ENCODE measurements around the gene ATP2B2.

The ATP2B2 gene

DNA sequence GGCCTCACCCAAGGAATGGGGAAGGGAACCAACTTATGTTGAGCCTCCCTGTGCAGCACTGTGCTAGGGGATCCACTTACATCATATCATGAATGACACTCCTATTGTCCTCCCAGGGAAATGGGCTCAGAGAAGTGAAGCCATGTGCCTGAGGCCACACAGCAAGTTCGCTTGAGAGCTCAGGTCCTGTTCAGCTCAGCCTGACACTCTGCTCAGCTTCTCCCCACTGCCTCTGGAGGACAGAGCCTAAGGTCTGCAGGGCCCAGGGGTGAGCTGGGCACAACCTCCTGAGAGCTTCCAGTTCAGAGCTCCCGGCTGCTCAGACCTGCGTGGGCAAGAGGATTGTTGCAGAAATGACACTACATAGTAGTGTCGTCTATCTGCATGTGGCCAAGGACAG lies 108.5 kb downstream of the ATP2B2 start:
- Histone ChIP-seq H3K4me2 (ENCODE audit: low read depth, low read length, poor library complexity, severe bottlenecking) (no peak overlapping the region), H2AFZ (ENCODE audit: low read length) (no peak overlapping the region)

DNA sequence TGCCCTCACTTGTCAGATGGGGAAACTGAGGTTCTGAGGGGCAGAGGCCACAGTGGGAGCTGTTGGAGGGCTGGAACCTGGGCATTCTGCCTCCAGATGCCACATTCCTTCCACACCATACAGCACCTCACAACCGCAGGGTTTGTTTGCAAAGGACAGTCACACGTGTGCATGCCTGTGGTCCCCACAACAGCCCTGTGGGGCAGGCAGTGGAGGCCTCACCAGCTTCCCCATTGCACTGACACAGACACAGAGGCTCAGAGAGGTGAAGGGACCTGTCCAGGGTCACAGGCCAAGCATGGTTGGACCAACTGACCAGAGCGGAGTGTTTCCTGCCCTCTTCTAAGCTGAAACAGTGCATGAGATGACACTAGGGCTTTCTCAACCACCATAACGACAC lies 109.3 kb downstream of the ATP2B2 start:
- Histone ChIP-seq H3K36me3 (ENCODE audit: insufficient read depth, low read length) (no peaks in the 10 kb centered on the region), H3F3A (ENCODE audit: low read depth) (no peaks in the 10 kb centered on the region), H3K9me2 (replicated peaks; ENCODE audit: low read depth, low read length) (no peaks in the 10 kb centered on the region), H3K9ac (ENCODE audit: low read depth, low read length, poor library complexity, severe bottlenecking) (no peak overlapping the region), H3K4me2 (ENCODE audit: low read depth, low read length, poor library complexity, severe bottlenecking) (no peak overlapping the region), H3K9me3 (ENCODE audit: insufficient read depth, low read depth, low read length) (no peaks in the 10 kb centered on the region), H2AFZ (ENCODE audit: low read length) (no peak overlapping the region), H3K4me3 (ENCODE audit: low read length, poor library complexity, severe bottlenecking) (no peak overlapping the region), H3K79me2 (ENCODE audit: insufficient read depth, low read length) (no peaks in the 10 kb centered on the region), H4K20me1 (ENCODE audit: insufficient read depth, low read length, poor library complexity, severe bottlenecking) (no peaks in the 10 kb centered on the region), H3K4me1 (ENCODE audit: insufficient read depth, low read length, poor library complexity, severe bottlenecking) (peaks cover 3% of the 10 kb centered on the region), H3K27me3 (ENCODE audit: insufficient read depth, low read length, poor library complexity, severe bottlenecking) (no peaks in the 10 kb centered on the region)
- TF ChIP-seq, protein P1, sequence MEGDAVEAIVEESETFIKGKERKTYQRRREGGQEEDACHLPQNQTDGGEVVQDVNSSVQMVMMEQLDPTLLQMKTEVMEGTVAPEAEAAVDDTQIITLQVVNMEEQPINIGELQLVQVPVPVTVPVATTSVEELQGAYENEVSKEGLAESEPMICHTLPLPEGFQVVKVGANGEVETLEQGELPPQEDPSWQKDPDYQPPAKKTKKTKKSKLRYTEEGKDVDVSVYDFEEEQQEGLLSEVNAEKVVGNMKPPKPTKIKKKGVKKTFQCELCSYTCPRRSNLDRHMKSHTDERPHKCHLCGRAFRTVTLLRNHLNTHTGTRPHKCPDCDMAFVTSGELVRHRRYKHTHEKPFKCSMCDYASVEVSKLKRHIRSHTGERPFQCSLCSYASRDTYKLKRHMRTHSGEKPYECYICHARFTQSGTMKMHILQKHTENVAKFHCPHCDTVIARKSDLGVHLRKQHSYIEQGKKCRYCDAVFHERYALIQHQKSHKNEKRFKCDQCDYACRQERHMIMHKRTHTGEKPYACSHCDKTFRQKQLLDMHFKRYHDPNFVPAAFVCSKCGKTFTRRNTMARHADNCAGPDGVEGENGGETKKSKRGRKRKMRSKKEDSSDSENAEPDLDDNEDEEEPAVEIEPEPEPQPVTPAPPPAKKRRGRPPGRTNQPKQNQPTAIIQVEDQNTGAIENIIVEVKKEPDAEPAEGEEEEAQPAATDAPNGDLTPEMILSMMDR (conservative IDR thresholded peaks at IDR 0.05; ENCODE audit: low read length): no peak
- no peak for TF ChIP-seq EZH2phosphoT487 (IDR thresholded peaks at IDR 0.05; ENCODE audit: borderline replicate concordance)

More for the DNA sequence above, 108.5 kb downstream of the ATP2B2 start:
- Histone ChIP-seq H3F3A (ENCODE audit: low read depth) (no peaks in the 10 kb centered on the region), H3K79me2 (ENCODE audit: insufficient read depth, low read length) (no peaks in the 10 kb centered on the region), H3K27me3 (ENCODE audit: insufficient read depth, low read length, poor library complexity, severe bottlenecking) (no peaks in the 10 kb centered on the region), H3K9me3 (ENCODE audit: insufficient read depth, low read depth, low read length) (no peaks in the 10 kb centered on the region), H3K9ac (ENCODE audit: low read depth, low read length, poor library complexity, severe bottlenecking) (no peak overlapping the region), H3K4me1 (ENCODE audit: insufficient read depth, low read length, poor library complexity, severe bottlenecking) (peaks cover 3% of the 10 kb centered on the region), H3K9me2 (replicated peaks; ENCODE audit: low read depth, low read length) (no peaks in the 10 kb centered on the region), H3K4me3 (ENCODE audit: low read length, poor library complexity, severe bottlenecking) (no peak overlapping the region), H4K20me1 (ENCODE audit: insufficient read depth, low read length, poor library complexity, severe bottlenecking) (no peaks in the 10 kb centered on the region), H3K36me3 (ENCODE audit: insufficient read depth, low read length) (no peaks in the 10 kb centered on the region)
- TF ChIP-seq, protein P1 (conservative IDR thresholded peaks at IDR 0.05; ENCODE audit: low read length): no peak
- TF ChIP-seq EZH2phosphoT487 (IDR thresholded peaks at IDR 0.05; ENCODE audit: borderline replicate concordance): no peak

DNA sequence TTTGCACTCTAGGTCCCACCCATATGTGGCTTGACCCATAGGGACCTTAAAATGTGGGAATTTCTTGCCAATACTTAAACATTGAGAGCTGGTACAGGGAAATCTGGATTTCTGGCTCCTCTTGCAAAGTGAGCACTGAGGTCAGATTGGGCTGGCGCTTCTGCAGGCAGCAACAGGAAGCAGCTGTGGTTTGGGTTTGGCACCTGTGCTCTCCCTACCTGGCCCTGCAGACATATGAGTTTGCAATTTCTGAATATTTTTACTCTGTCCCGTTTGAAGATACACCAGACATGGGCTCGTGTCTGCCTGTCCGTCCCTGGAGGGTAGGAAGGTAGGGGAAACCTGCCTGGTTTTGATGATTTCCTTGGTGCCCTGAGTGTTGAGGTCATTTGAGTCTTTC lies 109.7 kb downstream of the ATP2B2 start:
- Histone ChIP-seq H3K27me3 (ENCODE audit: insufficient read depth, low read length, poor library complexity, severe bottlenecking) (no peaks in the 10 kb centered on the region), H3K9me2 (replicated peaks; ENCODE audit: low read depth, low read length) (no peaks in the 10 kb centered on the region), H3F3A (ENCODE audit: low read depth) (no peaks in the 10 kb centered on the region), H2AFZ (ENCODE audit: low read length) (no peak overlapping the region), H3K4me1 (ENCODE audit: insufficient read depth, low read length, poor library complexity, severe bottlenecking) (peaks cover 3% of the 10 kb centered on the region), H3K9me3 (ENCODE audit: insufficient read depth, low read depth, low read length) (no peaks in the 10 kb centered on the region), H3K36me3 (ENCODE audit: insufficient read depth, low read length) (no peaks in the 10 kb centered on the region), H4K20me1 (ENCODE audit: insufficient read depth, low read length, poor library complexity, severe bottlenecking) (no peaks in the 10 kb centered on the region), H3K4me2 (ENCODE audit: low read depth, low read length, poor library complexity, severe bottlenecking) (no peak overlapping the region), H3K79me2 (ENCODE audit: insufficient read depth, low read length) (no peaks in the 10 kb centered on the region), H3K4me3 (ENCODE audit: low read length, poor library complexity, severe bottlenecking) (no peak overlapping the region), H3K9ac (ENCODE audit: low read depth, low read length, poor library complexity, severe bottlenecking) (no peak overlapping the region)
- no peak for TF ChIP-seq EZH2phosphoT487 (IDR thresholded peaks at IDR 0.05; ENCODE audit: borderline replicate concordance)

DNA sequence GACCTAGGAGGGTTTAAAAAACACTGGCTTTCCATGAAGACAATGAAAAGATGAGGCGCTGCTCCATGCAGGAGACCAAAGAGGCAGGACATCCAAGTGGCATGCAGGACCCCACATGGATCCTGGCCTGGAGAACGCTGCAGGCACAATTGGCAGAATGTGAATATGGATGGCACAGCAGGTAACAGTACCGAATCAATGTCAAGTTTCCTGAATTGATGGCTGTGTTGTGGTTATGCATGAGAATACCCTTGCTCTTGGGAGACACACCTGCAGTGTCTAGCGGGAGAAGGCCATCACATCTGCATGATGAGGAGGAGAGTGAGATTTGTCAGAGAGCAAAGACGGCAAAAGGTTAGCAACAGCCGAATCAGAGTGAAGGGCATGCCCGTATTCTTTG lies 110.2 kb downstream of the ATP2B2 start:
- Histone ChIP-seq H2AFZ (ENCODE audit: low read length) (no peak overlapping the region), H3K4me1 (ENCODE audit: insufficient read depth, low read length, poor library complexity, severe bottlenecking) (peaks cover 3% of the 10 kb centered on the region)

More for the DNA sequence above, 110.2 kb downstream of the ATP2B2 start:
- Histone ChIP-seq H3K4me2 (ENCODE audit: low read depth, low read length, poor library complexity, severe bottlenecking) (no peak overlapping the region), H3K9ac (ENCODE audit: low read depth, low read length, poor library complexity, severe bottlenecking) (no peak overlapping the region), H3K9me2 (replicated peaks; ENCODE audit: low read depth, low read length) (no peaks in the 10 kb centered on the region), H4K20me1 (ENCODE audit: insufficient read depth, low read length, poor library complexity, severe bottlenecking) (no peaks in the 10 kb centered on the region), H3K4me3 (ENCODE audit: low read length, poor library complexity, severe bottlenecking) (no peak overlapping the region), H3K79me2 (ENCODE audit: insufficient read depth, low read length) (no peaks in the 10 kb centered on the region), H3K36me3 (ENCODE audit: insufficient read depth, low read length) (no peaks in the 10 kb centered on the region), H3K27me3 (ENCODE audit: insufficient read depth, low read length, poor library complexity, severe bottlenecking) (no peaks in the 10 kb centered on the region), H3K9me3 (ENCODE audit: insufficient read depth, low read depth, low read length) (no peaks in the 10 kb centered on the region), H3F3A (ENCODE audit: low read depth) (no peaks in the 10 kb centered on the region)
- TF ChIP-seq EZH2phosphoT487 (IDR thresholded peaks at IDR 0.05; ENCODE audit: borderline replicate concordance): no peak
- TF ChIP-seq, protein P1 (conservative IDR thresholded peaks at IDR 0.05; ENCODE audit: low read length): no peak

Data from Loucy (cell line).